GM18498 (cell line): ENCODE data around the gene RAB7A.
"Not testable (repeated sequence)": the region's sequence is repeated elsewhere in the genome, so short reads cannot be mapped to it uniquely, and the experiment has no call there.

Experiments
- ATAC-seq: cut with Tn5 transposase; IDR thresholded peaks from one replicate; pipeline ENCODE4 v1.9.1; 2021; ENCODE audit warnings: mild to moderate bottlenecking, moderate library complexity; ENCODE audit not compliant: unreplicated experiment

RAB7A gene

GRCh38 chr3:128815318-128816064, 89.5 kb downstream of the RAB7A start:
- ATAC-seq, result no peak

GRCh38 chr3:128818186-128818787, 92.3 kb downstream of the RAB7A start:
- ATAC-seq, result no peak

GRCh38 chr3:128820252-128820839, 94.4 kb downstream of the RAB7A start:
- ATAC-seq, result no peak

- no peak for ATAC-seq
These were observed 97.0 kb downstream of the RAB7A start for GRCh38 chr3:128823008-128823407.

- no peak for ATAC-seq
These were observed 97.6 kb downstream of the RAB7A start for GRCh38 chr3:128823631-128824030.

GRCh38 chr3:128824132-128824850, 98.3 kb downstream of the RAB7A start:
- no peak for ATAC-seq

GRCh38 chr3:128825117-128825725, 99.2 kb downstream of the RAB7A start:
- ATAC-seq, result no peak

- not testable (repeated sequence) for ATAC-seq
These were observed 103.1 kb downstream of the RAB7A start for GRCh38 chr3:128829087-128829486.

- ATAC-seq, result not testable (repeated sequence)
These were observed 104.1 kb downstream of the RAB7A start for GRCh38 chr3:128829925-128830625.

GRCh38 chr3:128830762-128831161, 104.8 kb downstream of the RAB7A start:
- ATAC-seq, result not testable (repeated sequence)

- ATAC-seq, result not testable (repeated sequence)
These were observed 107.0 kb downstream of the RAB7A start for GRCh38 chr3:128832979-128833378.

- ATAC-seq, result no peak
These were observed 109.1 kb downstream of the RAB7A start for GRCh38 chr3:128835096-128835495.

GRCh38 chr3:128841926-128842920, 116.2 kb downstream of the RAB7A start:
- no peak for ATAC-seq

GRCh38 chr3:128844502-128844901, 118.5 kb downstream of the RAB7A start:
- ATAC-seq, result no peak

- ATAC-seq, result peak; percentile 9
These were observed 119.3 kb downstream of the RAB7A start for GRCh38 chr3:128845119-128845777.

- peak; percentile 72 for ATAC-seq
These were observed 119.9 kb downstream of the RAB7A start for GRCh38 chr3:128845778-128846485.

GRCh38 chr3:128846486-128846891, 120.5 kb downstream of the RAB7A start:
- ATAC-seq, result no peak
